Caco-2 (cell line): ENCODE measurements around the gene EFTUD2. TPM values are rescaled to one million over a fixed set of nuclear protein-coding genes. Genes with fewer than 3 reads are reported as not detected.
"Not testable (repeated sequence)": the region's sequence is repeated elsewhere in the genome, so short reads cannot be mapped to it uniquely, and the experiment has no call there.

ENCODE experiments used
- BruUV-seq: library from RNA; stranded (reverse); fragments of 400-500 nt; replicated peaks from 2 replicates; lab custom pipeline; 2021; lab: Mats Ljungman, UMichigan
- CTCF ChIA-PET: fragments of 300-600 bp; sonication (Branson Sonifier 250); formaldehyde crosslinking; loops from one replicate; lab custom pipeline; 2022; ENCODE audit warnings: antibody characterized with exemption; lab: Charles Lee
- POLR2A ChIA-PET: fragments of 300-600 bp; sonication (Branson Sonifier 250); formaldehyde crosslinking; loops from one replicate; lab custom pipeline; 2022; ENCODE audit warnings: antibody characterized with exemption; lab: Charles Lee
- DNase-seq, 2 experiments: peaks; one replicate each; pipeline versions ENCODE4 v3.0.0 to v3.0.0-alpha.2; 2020 to 2022
- H3K27me3 ChIP-seq: replicated peaks from 2 replicates; pipeline ENCODE4 v1.6.0; 2011; ENCODE audit warnings: low read length; ENCODE audit not compliant: control insufficient read depth, insufficient read depth
- H3K36me3 ChIP-seq: 2 replicates; pipeline ENCODE4 v1.5.1; 2011; ENCODE audit warnings: low read length; ENCODE audit not compliant: control insufficient read depth, insufficient read depth
- H3K4me1 ChIP-seq: fragments of 250-450 bp; sonication (Bioruptor Pico); 2 replicates; pipeline ENCODE4 v1.5.1; 2020; ENCODE audit warnings: mild to moderate bottlenecking
- H3K4me3 ChIP-seq: 2 replicates; pipeline ENCODE4 v1.5.1; 2011; ENCODE audit warnings: low read depth, mild to moderate bottlenecking, control low read depth, low read length
- H3K9me3 ChIP-seq: fragments of 250-450 bp; sonication (Bioruptor Pico); 2 replicates; pipeline ENCODE4 v1.5.1; 2020; ENCODE audit warnings: mild to moderate bottlenecking, moderate library complexity
- H3K27ac Mint-ChIP-seq: one replicate; pipeline ENCODE4 v1.8.0; 2022; ENCODE audit warnings: mixed read lengths; ENCODE audit not compliant: unreplicated experiment
- H3K27me3 Mint-ChIP-seq: one replicate; pipeline ENCODE4 v1.8.0; 2022; ENCODE audit warnings: mixed read lengths; ENCODE audit not compliant: insufficient read depth, unreplicated experiment
- H3K36me3 Mint-ChIP-seq: one replicate; pipeline ENCODE4 v1.8.0; 2022; ENCODE audit warnings: mild to moderate bottlenecking, mixed read lengths; ENCODE audit not compliant: insufficient read depth, unreplicated experiment
- H3K4me1 Mint-ChIP-seq: one replicate; pipeline ENCODE4 v1.8.0; 2022; ENCODE audit warnings: low read depth, mixed read lengths; ENCODE audit not compliant: unreplicated experiment
- H3K4me3 Mint-ChIP-seq: one replicate; pipeline ENCODE4 v1.8.0; 2022; ENCODE audit warnings: mild to moderate bottlenecking, moderate library complexity, mixed read lengths; ENCODE audit not compliant: unreplicated experiment
- H3K9me3 Mint-ChIP-seq: one replicate; pipeline ENCODE4 v1.8.0; 2022; ENCODE audit warnings: mixed read lengths; ENCODE audit not compliant: unreplicated experiment
- intact Hi-C: fragments of 100-400 bp; cut with micrococcal nuclease; formaldehyde crosslinking; loops from one replicate; pipeline ENCODE4 v1.10.0; 2022; ENCODE audit not compliant: unreplicated experiment
- total RNA-seq: library from RNA; stranded (reverse); gene quantifications from 2 replicates; pipeline ENCODE4 v1.2.3, GENCODE V29; 2022
- TF ChIP-seq, protein P1 (sequence below), 2 experiments: fragments of 200-600 bp in 1 of 2; IDR thresholded peaks; 1 replicate in 1 of 2; 2 replicates in 1 of 2; pipeline versions ENCODE4 v1.5.1 to v1.8.0; 2011 to 2022; ENCODE audit warnings: antibody characterized with exemption in 1 of 2, control low read depth in 1 of 2, inconsistent platforms in 1 of 2, low read depth in 1 of 2, low read length in 1 of 2, mild to moderate bottlenecking in 1 of 2, moderate library complexity in 1 of 2; ENCODE audit not compliant: insufficient read depth in 1 of 2, severe bottlenecking in 1 of 2, unreplicated experiment in 1 of 2

Gene EFTUD2
- total RNA-seq, 1 experiment from 2014 or later, result 175 TPM

DNA sequence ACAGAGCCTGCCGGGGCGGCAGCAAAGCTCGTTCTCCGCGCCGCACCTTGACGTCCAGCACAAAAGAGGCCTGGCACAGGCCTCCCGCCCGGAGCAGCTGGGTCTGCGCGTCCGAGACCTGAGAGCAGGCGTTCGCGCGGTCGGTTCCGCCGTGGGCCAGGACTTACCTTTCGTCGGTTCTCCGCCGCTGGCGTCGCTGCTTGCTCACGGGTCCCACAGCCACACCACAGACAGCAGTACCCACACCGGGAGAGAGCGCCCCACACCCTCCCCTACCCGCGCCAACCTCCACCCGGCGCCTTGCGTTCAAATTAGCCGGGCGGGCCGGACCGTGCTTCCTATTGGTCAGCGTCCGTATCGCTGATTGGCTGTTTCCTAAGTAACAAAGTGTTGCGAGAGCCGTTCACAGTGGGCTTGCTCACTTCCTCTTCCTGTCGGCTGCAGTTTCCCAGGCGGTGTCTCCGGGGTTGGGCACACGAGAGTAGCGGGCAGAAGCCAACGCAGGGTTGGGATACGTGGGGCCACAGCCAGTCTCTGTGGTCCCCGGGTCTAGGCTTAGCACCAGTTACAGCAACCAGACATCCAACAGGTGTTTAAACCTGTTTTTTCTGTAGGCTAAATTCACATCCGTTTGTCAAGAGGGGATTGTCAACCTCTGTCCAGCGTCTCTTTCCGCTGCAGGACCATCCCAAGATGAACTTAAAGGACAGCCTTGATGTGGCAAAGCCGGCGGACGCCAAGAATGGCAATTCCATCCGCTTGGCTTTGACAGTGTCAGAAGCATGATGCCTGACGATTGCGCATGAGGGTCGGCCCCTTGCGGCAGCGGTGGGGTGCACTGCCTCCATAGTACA, 48.4 kb upstream of the EFTUD2 start, which contains the start of gene KIF18B:
Gene KIF18B, minus strand, starts transcription at position 313 of the 854 bp plus-strand sequence. CDS start 11,429 bp downstream, outside the sequence.
- TSS peak; percentile 98 for BruUV-seq
- Mint-ChIP-seq H3K9me3 (no peaks in the 10 kb centered on the region), H3K27me3 (no peaks in the 10 kb centered on the region), H3K4me1 (peaks cover 8% of the 10 kb centered on the region), H3K27ac (peak within 1 kb of the TSS; percentile 92), H3K4me3 (peak within 1 kb of the TSS; percentile 90), H3K36me3 (peaks cover 43% of the 10 kb centered on the region)
- intact Hi-C loops, result loop anchor here (2.0 kb wide), 2 partner anchors 49 to 71 kb away; partner anchors contain the start of gene EFTUD2
- DNase-seq, result peak; percentile 95 to 96
- H3K4me1 ChIP-seq, result peaks cover 8% of the 10 kb centered on the region
- ChIA-PET CTCF (interaction anchor here (0.6 kb wide), 1 partner anchor 22 kb away, joined by 3 read pairs; no protein-coding TSS in a partner anchor), POLR2A (interaction anchor here (0.6 to 1.3 kb wide), 7 partner anchors 21 to 113 kb away, joined by 3 to 10 read pairs (median 5); partner anchors contain the start of genes C1QL1, EFTUD2 and NMT1)
- TF ChIP-seq, protein P1, sequence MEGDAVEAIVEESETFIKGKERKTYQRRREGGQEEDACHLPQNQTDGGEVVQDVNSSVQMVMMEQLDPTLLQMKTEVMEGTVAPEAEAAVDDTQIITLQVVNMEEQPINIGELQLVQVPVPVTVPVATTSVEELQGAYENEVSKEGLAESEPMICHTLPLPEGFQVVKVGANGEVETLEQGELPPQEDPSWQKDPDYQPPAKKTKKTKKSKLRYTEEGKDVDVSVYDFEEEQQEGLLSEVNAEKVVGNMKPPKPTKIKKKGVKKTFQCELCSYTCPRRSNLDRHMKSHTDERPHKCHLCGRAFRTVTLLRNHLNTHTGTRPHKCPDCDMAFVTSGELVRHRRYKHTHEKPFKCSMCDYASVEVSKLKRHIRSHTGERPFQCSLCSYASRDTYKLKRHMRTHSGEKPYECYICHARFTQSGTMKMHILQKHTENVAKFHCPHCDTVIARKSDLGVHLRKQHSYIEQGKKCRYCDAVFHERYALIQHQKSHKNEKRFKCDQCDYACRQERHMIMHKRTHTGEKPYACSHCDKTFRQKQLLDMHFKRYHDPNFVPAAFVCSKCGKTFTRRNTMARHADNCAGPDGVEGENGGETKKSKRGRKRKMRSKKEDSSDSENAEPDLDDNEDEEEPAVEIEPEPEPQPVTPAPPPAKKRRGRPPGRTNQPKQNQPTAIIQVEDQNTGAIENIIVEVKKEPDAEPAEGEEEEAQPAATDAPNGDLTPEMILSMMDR (IDR thresholded peaks at IDR 0.05; ENCODE audit: insufficient read depth in 1 of 2, low read depth in 1 of 2, low read length in 1 of 2, severe bottlenecking in 1 of 2, unreplicated experiment in 1 of 2), result no peak
- H3K27me3 ChIP-seq, result no peaks in the 10 kb centered on the region
- peak within 1 kb of the TSS; percentile 79 for H3K4me3 ChIP-seq
- no peaks in the 10 kb centered on the region for H3K9me3 ChIP-seq
- no peaks in the 10 kb centered on the region for H3K36me3 ChIP-seq

DNA sequence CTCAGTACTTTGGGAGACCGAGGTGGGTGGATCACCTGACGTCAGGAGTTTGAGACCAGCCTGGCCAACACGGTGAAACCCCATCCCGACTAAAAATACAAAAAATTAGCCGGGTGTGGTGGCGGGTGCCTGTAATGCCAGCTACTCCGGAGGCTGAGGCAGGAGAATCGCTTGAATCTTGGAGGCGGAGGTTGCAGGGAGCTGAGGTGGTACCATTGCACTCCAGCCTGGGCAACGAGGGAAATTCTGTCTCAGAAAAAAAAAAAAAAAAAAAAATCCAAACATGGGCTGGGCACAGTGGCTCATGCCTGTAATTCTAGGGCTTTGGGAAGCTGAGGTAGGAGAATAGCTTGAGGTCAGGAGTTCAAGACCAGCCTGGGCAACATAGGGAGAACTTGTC, 46.4 kb upstream of the EFTUD2 start:
- H3K27ac Mint-ChIP-seq, H3K27me3 ChIP-seq, BruUV-seq, H3K36me3 ChIP-seq, H3K27me3 Mint-ChIP-seq, POLR2A ChIA-PET, H3K4me3 ChIP-seq, H3K9me3 ChIP-seq, H3K4me3 Mint-ChIP-seq, H3K9me3 Mint-ChIP-seq, DNase-seq: not testable (repeated sequence)
- intact Hi-C loops, result loop anchor here (2.0 kb wide), 2 partner anchors 47 to 73 kb away; partner anchors contain the start of gene EFTUD2
- Mint-ChIP-seq H3K4me1 (peaks cover 27% of the 10 kb centered on the region), H3K36me3 (peaks cover 53% of the 10 kb centered on the region)
- CTCF ChIA-PET, result interaction anchor here (1.4 kb wide), 1 partner anchor 25 kb away, joined by 5 read pairs; no protein-coding TSS in a partner anchor
- peaks cover 27% of the 10 kb centered on the region for H3K4me1 ChIP-seq

DNA sequence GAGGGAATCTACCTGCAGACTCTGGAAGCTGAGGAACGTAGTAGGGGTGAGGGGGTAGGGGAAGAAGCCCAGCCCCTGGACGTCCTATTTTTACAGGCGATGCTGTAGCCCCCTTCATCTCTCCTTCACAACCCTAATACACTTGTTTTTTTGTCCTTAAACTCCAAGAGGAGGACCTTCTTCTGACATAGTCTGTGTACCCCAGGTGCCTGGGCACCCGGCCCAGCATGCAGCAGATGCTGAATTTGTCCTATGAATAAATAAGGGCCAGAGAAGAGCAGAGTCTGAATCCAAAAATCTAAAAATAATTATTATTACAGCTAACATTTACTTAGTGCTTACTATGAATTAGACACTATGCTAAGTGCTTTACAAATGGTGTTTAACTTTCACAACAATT, 43.2 kb upstream of the EFTUD2 start:
- Histone ChIP-seq H3K4me3 (no peak overlapping the region), H3K27me3 (no peaks in the 10 kb centered on the region), H3K36me3 (no peaks in the 10 kb centered on the region; the same call in 1 of the 2 replicates), H3K9me3 (no peaks in the 10 kb centered on the region; the same call in 1 of the 2 replicates), H3K4me1 (peaks cover 30% of the 10 kb centered on the region)
- intact Hi-C loops, result no loop called here
- no peaks in the 10 kb centered on the region for H3K9me3 Mint-ChIP-seq
- TF ChIP-seq, protein P1 (IDR thresholded peaks at IDR 0.05; ENCODE audit: insufficient read depth in 1 of 2, low read depth in 1 of 2, low read length in 1 of 2, severe bottlenecking in 1 of 2, unreplicated experiment in 1 of 2), result no peak
- H3K27ac Mint-ChIP-seq, result peak overlapping the region; percentile 91
- H3K36me3 Mint-ChIP-seq, result peaks cover 77% of the 10 kb centered on the region
- peaks cover 36% of the 10 kb centered on the region for H3K4me1 Mint-ChIP-seq
- DNase-seq, result no peak
- CTCF ChIA-PET, result interaction anchor here (2.0 kb wide), 1 partner anchor 22 kb away, joined by 5 read pairs; no protein-coding TSS in a partner anchor
- POLR2A ChIA-PET, result no interaction called here
- BruUV-seq, result no TSS peak
- no peaks in the 10 kb centered on the region for H3K27me3 Mint-ChIP-seq
- no peak overlapping the region for H3K4me3 Mint-ChIP-seq
